BLaER1 treated with 17β-estradiol and CSF1 and Interleukin-3, amounts not matched to agents 10 nM and 100 nM (cell line): Measurements from ENCODE around the gene S100A1.

Source experiments
- H3K27ac ChIP-seq, 11 experiments: shearing (Covaris generic); formaldehyde crosslinking; 2 replicates each; pipeline ENCODE4 v1.8.1; 2022
- H3K27me3 ChIP-seq, 11 experiments: shearing (Covaris generic); formaldehyde crosslinking; 2 replicates each; pipeline ENCODE4 v1.8.1; 2022
- H3K36me3 ChIP-seq, 11 experiments: shearing (Covaris generic); formaldehyde crosslinking; 2 replicates each; pipeline ENCODE4 v1.8.1; 2022
- H3K4me1 ChIP-seq, 10 experiments: shearing (Covaris generic); formaldehyde crosslinking; 2 replicates each; pipeline ENCODE4 v1.8.1; 2022
- H3K4me2 ChIP-seq, 11 experiments: shearing (Covaris generic); formaldehyde crosslinking; 2 replicates each; pipeline ENCODE4 v1.8.1; 2022
- H3K4me3 ChIP-seq, 10 experiments: shearing (Covaris generic); formaldehyde crosslinking; 2 replicates each; pipeline ENCODE4 v1.8.1; 2022
- H3K9ac ChIP-seq, 11 experiments: shearing (Covaris generic); formaldehyde crosslinking; 2 replicates each; pipeline ENCODE4 v1.8.1; 2022
- H3K9me3 ChIP-seq, 11 experiments: shearing (Covaris generic); formaldehyde crosslinking; replicated peaks in 1 of 11; 2 replicates each; pipeline ENCODE4 v1.8.1; 2022
- H4K20me1 ChIP-seq, 11 experiments: shearing (Covaris generic); formaldehyde crosslinking; 2 replicates each; pipeline ENCODE4 v1.8.1; 2022
- Cebpa-rat ChIP-seq, 11 experiments: shearing (Covaris generic); IDR thresholded peaks; 2 replicates each; pipeline ENCODE4 v1.8.1; 2022

S100A1 gene

GRCh38 chr1:153588482-153588881 is 39.8 kb upstream of the S100A1 start:
- no peak for TF ChIP-seq Cebpa-rat (IDR thresholded peaks at IDR 0.05)
- no peaks in the 10 kb centered on the region for H3K27me3 ChIP-seq
- no peaks in the 10 kb centered on the region for H3K36me3 ChIP-seq
- H3K4me1 ChIP-seq: peaks cover 9 to 32% (median 21%) of the 10 kb centered on the region in 10 experiments
- no peaks in the 10 kb centered on the region for H3K9me3 ChIP-seq
- no peak overlapping the region for H3K27ac ChIP-seq
- no peak overlapping the region for H3K9ac ChIP-seq
- H3K4me3 ChIP-seq: no peak overlapping the region
- peak overlapping the region in 8 of 11 experiments; percentile 8 to 64 (median 46); a peak in 5 of 22 replicates for H3K4me2 ChIP-seq
- no peaks in the 10 kb centered on the region for H4K20me1 ChIP-seq

- no peaks in the 10 kb centered on the region for H3K36me3 ChIP-seq
- H3K27me3 ChIP-seq: no peaks in the 10 kb centered on the region
- no peak overlapping the region for H3K4me2 ChIP-seq
- H3K27ac ChIP-seq: no peak overlapping the region
- no peak overlapping the region for H3K4me3 ChIP-seq
- H3K4me1 ChIP-seq: peaks cover 12 to 34% (median 27%) of the 10 kb centered on the region in 10 experiments
- H3K9me3 ChIP-seq: no peaks in the 10 kb centered on the region
- TF ChIP-seq Cebpa-rat (IDR thresholded peaks at IDR 0.05): no peak
- H3K9ac ChIP-seq: no peak overlapping the region
- H4K20me1 ChIP-seq: no peaks in the 10 kb centered on the region
These were observed 35.5 kb upstream of the S100A1 start for GRCh38 chr1:153592748-153593147.

- Histone ChIP-seq H3K27me3 (no peaks in the 10 kb centered on the region), H3K9ac (peak overlapping the region in 5 of 11 experiments; percentile 17 to 88 (median 83); a peak in 5 of 22 replicates), H3K4me3 (no peak overlapping the region), H3K4me1 (peaks cover 51 to 64% (median 61%) of the 10 kb centered on the region in 10 experiments), H3K27ac (peak overlapping the region in 10 of 11 experiments; percentile 91 to 99 (median 96); a peak in 20 of 22 replicates), H3K9me3 (no peaks in the 10 kb centered on the region), H3K4me2 (peak overlapping the region; percentile 39 to 97 (median 91)), H4K20me1 (no peaks in the 10 kb centered on the region), H3K36me3 (no peaks in the 10 kb centered on the region)
- no peak for TF ChIP-seq Cebpa-rat (IDR thresholded peaks at IDR 0.05)
These were observed 31.0 kb upstream of the S100A1 start for GRCh38 chr1:153597206-153597605.

- Histone ChIP-seq H3K27ac (peak overlapping the region; percentile 90 to 99 (median 95)), H4K20me1 (no peaks in the 10 kb centered on the region), H3K9ac (peak overlapping the region; percentile 77 to 90 (median 85); a peak in 21 of 22 replicates), H3K27me3 (no peaks in the 10 kb centered on the region), H3K4me1 (peaks cover 60 to 76% (median 71%) of the 10 kb centered on the region in 10 experiments), H3K4me2 (peak overlapping the region; percentile 79 to 97 (median 91)), H3K9me3 (no peaks in the 10 kb centered on the region), H3K36me3 (no peaks in the 10 kb centered on the region), H3K4me3 (peak overlapping the region in 6 of 10 experiments; percentile 32 to 53 (median 46); a peak in 8 of 20 replicates)
- TF ChIP-seq Cebpa-rat (IDR thresholded peaks at IDR 0.05): peak in 1 of 11 experiments; percentile 36; a peak in 1 of 22 replicates
These were observed 29.7 kb upstream of the S100A1 start for GRCh38 chr1:153598309-153599172.

- no peak overlapping the region for H3K4me3 ChIP-seq
- H3K27ac ChIP-seq: peak overlapping the region; percentile 27 to 99 (median 95); a peak in 21 of 22 replicates
- no peaks in the 10 kb centered on the region for H4K20me1 ChIP-seq
- H3K4me2 ChIP-seq: peak overlapping the region; percentile 79 to 97 (median 89)
- H3K36me3 ChIP-seq: no peaks in the 10 kb centered on the region
- peak overlapping the region in 9 of 11 experiments; percentile 52 to 90 (median 70); a peak in 17 of 22 replicates for H3K9ac ChIP-seq
- no peaks in the 10 kb centered on the region for H3K27me3 ChIP-seq
- H3K9me3 ChIP-seq: no peaks in the 10 kb centered on the region
- no peak for TF ChIP-seq Cebpa-rat (IDR thresholded peaks at IDR 0.05)
- H3K4me1 ChIP-seq: peaks cover 60 to 80% (median 74%) of the 10 kb centered on the region in 10 experiments
These were observed 28.4 kb upstream of the S100A1 start for GRCh38 chr1:153599847-153600246.

GRCh38 chr1:153602749-153603148 is 25.5 kb upstream of the S100A1 start:
- Histone ChIP-seq H3K27me3 (no peaks in the 10 kb centered on the region), H3K4me2 (peak overlapping the region; percentile 40 to 97 (median 87); a peak in 20 of 22 replicates), H4K20me1 (no peaks in the 10 kb centered on the region), H3K4me3 (no peak overlapping the region), H3K36me3 (no peaks in the 10 kb centered on the region), H3K9me3 (no peaks in the 10 kb centered on the region), H3K27ac (peak overlapping the region in 8 of 11 experiments; percentile 53 to 99 (median 96); a peak in 12 of 22 replicates), H3K4me1 (peaks cover 57 to 73% (median 67%) of the 10 kb centered on the region in 10 experiments), H3K9ac (no peak overlapping the region)
- no peak for TF ChIP-seq Cebpa-rat (IDR thresholded peaks at IDR 0.05)

- H3K36me3 ChIP-seq: no peaks in the 10 kb centered on the region
- no peak for TF ChIP-seq Cebpa-rat (IDR thresholded peaks at IDR 0.05)
- no peaks in the 10 kb centered on the region for H3K9me3 ChIP-seq
- H3K9ac ChIP-seq: no peak overlapping the region
- no peak overlapping the region for H3K4me2 ChIP-seq
- no peaks in the 10 kb centered on the region for H3K27me3 ChIP-seq
- H3K4me1 ChIP-seq: peaks cover 54 to 74% (median 63%) of the 10 kb centered on the region in 10 experiments
- no peaks in the 10 kb centered on the region for H4K20me1 ChIP-seq
- H3K4me3 ChIP-seq: no peak overlapping the region
- H3K27ac ChIP-seq: no peak overlapping the region
These were observed 22.0 kb upstream of the S100A1 start for GRCh38 chr1:153606194-153606593.

GRCh38 chr1:153607381-153607780 is 20.9 kb upstream of the S100A1 start:
- peak overlapping the region in 6 of 11 experiments; percentile 3 to 24 (median 13); a peak in 5 of 22 replicates for H3K9ac ChIP-seq
- H3K36me3 ChIP-seq: no peaks in the 10 kb centered on the region
- no peaks in the 10 kb centered on the region for H3K27me3 ChIP-seq
- H3K27ac ChIP-seq: peak overlapping the region in 4 of 11 experiments; percentile 10 to 65 (median 62); a peak in 6 of 22 replicates
- no peaks in the 10 kb centered on the region for H4K20me1 ChIP-seq
- H3K9me3 ChIP-seq: no peaks in the 10 kb centered on the region
- no peak overlapping the region for H3K4me3 ChIP-seq
- H3K4me2 ChIP-seq: peak overlapping the region in 10 of 11 experiments; percentile 16 to 92 (median 76); a peak in 19 of 22 replicates
- H3K4me1 ChIP-seq: peaks cover 43 to 74% (median 55%) of the 10 kb centered on the region in 10 experiments
- TF ChIP-seq Cebpa-rat (IDR thresholded peaks at IDR 0.05): no peak

GRCh38 chr1:153608089-153608682 is 20.0 kb upstream of the S100A1 start:
- H3K9me3 ChIP-seq: no peaks in the 10 kb centered on the region
- H3K4me2 ChIP-seq: peak overlapping the region; percentile 55 to 92 (median 79)
- H3K4me1 ChIP-seq: peaks cover 40 to 66% (median 49%) of the 10 kb centered on the region in 10 experiments
- no peaks in the 10 kb centered on the region for H4K20me1 ChIP-seq
- TF ChIP-seq Cebpa-rat (IDR thresholded peaks at IDR 0.05): no peak
- peak overlapping the region in 8 of 11 experiments; percentile 15 to 55 (median 37); a peak in 10 of 22 replicates for H3K9ac ChIP-seq
- H3K36me3 ChIP-seq: no peaks in the 10 kb centered on the region
- peak overlapping the region in 9 of 11 experiments; percentile 13 to 71 (median 59); a peak in 17 of 22 replicates for H3K27ac ChIP-seq
- H3K27me3 ChIP-seq: no peaks in the 10 kb centered on the region
- peak overlapping the region in 2 of 10 experiments; percentile 12 to 30; a peak in 2 of 20 replicates for H3K4me3 ChIP-seq
